HG02981 (cell line): ENCODE results near the gene MAGEB17.
"Not testable (repeated sequence)": the region's sequence is repeated elsewhere in the genome, so short reads cannot be mapped to it uniquely, and the experiment has no call there.

ENCODE experiments used
- ATAC-seq: cut with Tn5 transposase; IDR thresholded peaks from one replicate; pipeline ENCODE4 v1.9.1; 2021; ENCODE audit warnings: mild to moderate bottlenecking, moderate library complexity; ENCODE audit not compliant: unreplicated experiment

MAGEB17 gene

GRCh38 chrX:16167181-16167580 lies at the start of gene MAGEB17:
Gene MAGEB17, plus strand, starts transcription at chrX:16167481. Its CDS starts 2,902 bp downstream, at chrX:16170383.
- no peak for ATAC-seq

- ATAC-seq, result peak; percentile 85
Measured at GRCh38 chrX:16119353-16120220, 47.7 kb upstream of the MAGEB17 start.

- ATAC-seq, result no peak
Measured at GRCh38 chrX:16120431-16120830, 46.9 kb upstream of the MAGEB17 start.

GRCh38 chrX:16123222-16123786 lies 44.0 kb upstream of the MAGEB17 start, which contains the start of gene GRPR:
Gene GRPR, plus strand, starts transcription at chrX:16123565. Its CDS starts 389 bp downstream, at chrX:16123954.
- ATAC-seq, result peak; percentile 60

GRCh38 chrX:16124201-16124600 lies 43.1 kb upstream of the MAGEB17 start:
- ATAC-seq, result no peak

- no peak for ATAC-seq
Measured at GRCh38 chrX:16125520-16126149, 41.6 kb upstream of the MAGEB17 start.

- ATAC-seq, result no peak
Measured at GRCh38 chrX:16130707-16131106, 36.6 kb upstream of the MAGEB17 start.

- no peak for ATAC-seq
Measured at GRCh38 chrX:16134936-16135335, 32.3 kb upstream of the MAGEB17 start.

GRCh38 chrX:16136080-16136479 lies 31.2 kb upstream of the MAGEB17 start:
- ATAC-seq, result no peak

GRCh38 chrX:16137416-16138107 lies 29.7 kb upstream of the MAGEB17 start:
- peak; percentile 89 for ATAC-seq

- peak; percentile 48 for ATAC-seq
Measured at GRCh38 chrX:16138108-16138427, 29.2 kb upstream of the MAGEB17 start.

- ATAC-seq, result no peak
Measured at GRCh38 chrX:16140448-16140847, 26.8 kb upstream of the MAGEB17 start.

GRCh38 chrX:16140983-16141382 lies 26.3 kb upstream of the MAGEB17 start:
- ATAC-seq, result no peak

- ATAC-seq, result no peak
Measured at GRCh38 chrX:16141422-16142245, 25.6 kb upstream of the MAGEB17 start.

- ATAC-seq, result no peak
Measured at GRCh38 chrX:16142246-16142558, 25.1 kb upstream of the MAGEB17 start.

GRCh38 chrX:16143968-16144367 lies 23.3 kb upstream of the MAGEB17 start:
- ATAC-seq, result no peak

GRCh38 chrX:16144420-16144819 lies 22.9 kb upstream of the MAGEB17 start:
- ATAC-seq, result no peak

GRCh38 chrX:16145093-16145492 lies 22.2 kb upstream of the MAGEB17 start:
- not testable (repeated sequence) for ATAC-seq

GRCh38 chrX:16145656-16146055 lies 21.6 kb upstream of the MAGEB17 start:
- no peak for ATAC-seq

- ATAC-seq, result no peak
Measured at GRCh38 chrX:16148896-16149295, 18.4 kb upstream of the MAGEB17 start.
